ENCODE measurements around the gene LIPH.

DNA sequence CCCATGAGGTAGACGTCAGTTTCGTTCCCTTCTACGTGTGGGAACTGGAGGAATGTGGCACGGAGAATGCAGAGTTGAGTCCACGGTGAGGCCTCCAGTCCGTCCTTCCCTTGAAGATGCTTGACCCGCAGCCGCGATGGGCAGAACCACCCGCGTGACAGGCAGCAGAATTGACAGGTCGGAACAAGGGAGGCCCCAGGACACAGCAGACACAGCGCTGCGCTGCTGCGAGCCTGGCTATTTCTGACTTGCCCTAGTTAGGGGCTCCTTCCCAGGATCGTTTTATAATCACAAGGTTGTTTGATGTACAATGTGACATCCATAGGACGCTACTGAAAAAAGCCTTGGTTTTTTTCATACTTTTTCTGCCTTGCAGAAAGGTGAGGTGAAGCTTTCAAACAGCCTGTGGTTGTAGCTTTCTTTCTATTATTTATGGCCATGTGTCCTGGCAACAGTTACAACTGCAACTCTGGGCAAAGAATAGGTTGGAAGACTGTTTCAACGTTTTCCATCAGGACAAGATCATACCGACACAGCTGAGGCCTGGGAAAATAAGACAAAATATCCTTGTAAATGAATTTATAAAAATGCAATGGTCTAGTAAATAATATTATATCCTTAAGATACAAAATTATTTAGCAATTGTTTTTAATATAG lies 43.9 kb downstream of the LIPH start:
- TF ChIP-seq, protein P1, sequence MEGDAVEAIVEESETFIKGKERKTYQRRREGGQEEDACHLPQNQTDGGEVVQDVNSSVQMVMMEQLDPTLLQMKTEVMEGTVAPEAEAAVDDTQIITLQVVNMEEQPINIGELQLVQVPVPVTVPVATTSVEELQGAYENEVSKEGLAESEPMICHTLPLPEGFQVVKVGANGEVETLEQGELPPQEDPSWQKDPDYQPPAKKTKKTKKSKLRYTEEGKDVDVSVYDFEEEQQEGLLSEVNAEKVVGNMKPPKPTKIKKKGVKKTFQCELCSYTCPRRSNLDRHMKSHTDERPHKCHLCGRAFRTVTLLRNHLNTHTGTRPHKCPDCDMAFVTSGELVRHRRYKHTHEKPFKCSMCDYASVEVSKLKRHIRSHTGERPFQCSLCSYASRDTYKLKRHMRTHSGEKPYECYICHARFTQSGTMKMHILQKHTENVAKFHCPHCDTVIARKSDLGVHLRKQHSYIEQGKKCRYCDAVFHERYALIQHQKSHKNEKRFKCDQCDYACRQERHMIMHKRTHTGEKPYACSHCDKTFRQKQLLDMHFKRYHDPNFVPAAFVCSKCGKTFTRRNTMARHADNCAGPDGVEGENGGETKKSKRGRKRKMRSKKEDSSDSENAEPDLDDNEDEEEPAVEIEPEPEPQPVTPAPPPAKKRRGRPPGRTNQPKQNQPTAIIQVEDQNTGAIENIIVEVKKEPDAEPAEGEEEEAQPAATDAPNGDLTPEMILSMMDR (IDR thresholded peaks at IDR 0.05), result no peak
- no peak for TF ChIP-seq POLR2A (IDR thresholded peaks at IDR 0.05)
- no peak for TF ChIP-seq POLR2AphosphoS5 (IDR thresholded peaks at IDR 0.05)
- TF ChIP-seq EP300 (IDR thresholded peaks at IDR 0.05), result no peak

All from gastroesophageal sphincter (tissue), 3 donors.